ENCODE measurements around the gene DDX5. TPM values are rescaled to one million over a fixed set of nuclear protein-coding genes. Genes with fewer than 3 reads are reported as not detected.
A peak's percentile ranks its signal among the peaks of the same experiment; 100 is the strongest.

Gene DDX5
- total RNA-seq, 3 donors from 2014 or later (not counting 1 experiment from before 2014, with no cell fraction given), result 2,956 to 3,334 (median 3,276) TPM

DNA sequence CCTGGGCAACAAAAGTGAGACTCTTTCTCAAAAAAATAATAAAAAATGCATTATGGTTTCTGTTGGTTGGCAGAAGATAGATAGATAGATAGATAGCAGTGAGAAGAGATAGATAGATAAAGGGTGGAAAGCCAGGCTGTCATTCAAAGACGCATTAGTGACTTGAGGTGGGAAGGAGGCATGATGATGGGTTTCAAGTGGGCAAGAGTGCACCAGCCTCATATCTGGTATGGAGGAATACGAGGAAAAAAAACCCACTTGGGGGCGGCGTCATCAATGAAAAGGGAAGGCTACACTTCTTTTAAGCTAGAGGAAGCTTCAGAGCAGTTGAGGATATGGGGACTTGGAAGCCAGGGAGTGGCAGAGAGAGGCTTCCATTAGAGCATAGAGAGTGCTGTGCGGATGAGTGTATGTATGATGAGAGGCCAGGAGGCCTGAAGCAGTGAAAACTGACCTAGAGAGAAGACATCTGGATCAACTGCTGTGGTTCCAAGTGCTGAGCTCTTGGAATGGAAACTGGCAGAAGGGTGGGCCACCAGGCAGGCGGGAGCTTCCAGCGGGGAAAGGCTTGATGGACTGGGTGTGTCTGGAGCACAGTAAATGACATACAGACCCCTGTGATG is 32.5 kb upstream of the DDX5 start:
- Mint-ChIP-seq H3K4me3 (no peak overlapping the region), H3K36me3 (peaks cover 16% of the 10 kb centered on the region), H3K9me3 (no peaks in the 10 kb centered on the region), H3K27ac (peak overlapping the region; percentile 56 to 58), H3K27me3 (ENCODE audit: low read depth in 2 of 2) (no peaks in the 10 kb centered on the region), H3K4me1 (peaks cover 0 to 10% of the 10 kb centered on the region in 2 donors)
- no peaks in the 10 kb centered on the region for H3K9me3 ChIP-seq (ENCODE audit: control insufficient read depth, insufficient read depth, low read length)
- 96% methylated on average over 7 of the region's 7 CpGs for WGBS (ENCODE audit: insufficient coverage)
- H3K36me3 ChIP-seq (ENCODE audit: control insufficient read depth, insufficient read depth, low read length), result peaks cover 56% of the 10 kb centered on the region
- H3K4me3 ChIP-seq (ENCODE audit: low read length), result no peak overlapping the region
- H3K27me3 ChIP-seq (ENCODE audit: control insufficient read depth, insufficient read depth, low read length), result no peaks in the 10 kb centered on the region
- DNase-seq (no peak), ATAC-seq (no peak)
- H3K4me1 ChIP-seq (ENCODE audit: control insufficient read depth, insufficient read depth, low read length), result no peaks in the 10 kb centered on the region
- intact Hi-C loops (cut with micrococcal nuclease), result no loop called here
- TF ChIP-seq, protein P1, sequence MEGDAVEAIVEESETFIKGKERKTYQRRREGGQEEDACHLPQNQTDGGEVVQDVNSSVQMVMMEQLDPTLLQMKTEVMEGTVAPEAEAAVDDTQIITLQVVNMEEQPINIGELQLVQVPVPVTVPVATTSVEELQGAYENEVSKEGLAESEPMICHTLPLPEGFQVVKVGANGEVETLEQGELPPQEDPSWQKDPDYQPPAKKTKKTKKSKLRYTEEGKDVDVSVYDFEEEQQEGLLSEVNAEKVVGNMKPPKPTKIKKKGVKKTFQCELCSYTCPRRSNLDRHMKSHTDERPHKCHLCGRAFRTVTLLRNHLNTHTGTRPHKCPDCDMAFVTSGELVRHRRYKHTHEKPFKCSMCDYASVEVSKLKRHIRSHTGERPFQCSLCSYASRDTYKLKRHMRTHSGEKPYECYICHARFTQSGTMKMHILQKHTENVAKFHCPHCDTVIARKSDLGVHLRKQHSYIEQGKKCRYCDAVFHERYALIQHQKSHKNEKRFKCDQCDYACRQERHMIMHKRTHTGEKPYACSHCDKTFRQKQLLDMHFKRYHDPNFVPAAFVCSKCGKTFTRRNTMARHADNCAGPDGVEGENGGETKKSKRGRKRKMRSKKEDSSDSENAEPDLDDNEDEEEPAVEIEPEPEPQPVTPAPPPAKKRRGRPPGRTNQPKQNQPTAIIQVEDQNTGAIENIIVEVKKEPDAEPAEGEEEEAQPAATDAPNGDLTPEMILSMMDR (IDR thresholded peaks at IDR 0.05), result no peak
- no peak overlapping the region for H3K27ac ChIP-seq (ENCODE audit: low read length)

DNA sequence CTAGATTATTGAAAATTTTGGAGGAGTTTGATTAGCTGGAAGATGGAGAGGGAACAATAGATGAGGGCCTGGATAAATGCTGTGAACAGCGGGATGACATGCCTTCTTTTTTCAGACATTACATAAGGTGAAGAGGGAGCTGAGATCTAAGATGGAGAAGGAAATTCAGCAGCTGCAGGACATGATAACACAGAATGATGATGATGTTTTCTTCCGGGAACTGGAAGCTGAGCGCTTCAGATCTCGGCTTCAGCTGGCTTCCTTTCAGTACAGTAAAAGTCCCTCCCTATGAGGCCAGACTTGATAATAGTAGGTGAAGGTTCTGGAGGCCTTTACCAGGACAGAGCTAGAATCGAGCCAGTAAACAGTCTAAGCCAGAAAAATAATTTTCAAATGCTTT is 31.4 kb upstream of the DDX5 start:
- Mint-ChIP-seq H3K4me1 (peaks cover 0 to 10% of the 10 kb centered on the region in 2 donors), H3K9me3 (no peaks in the 10 kb centered on the region), H3K27ac (peak overlapping the region in 1 of 2 donors; percentile 59), H3K36me3 (peaks cover 22% of the 10 kb centered on the region), H3K27me3 (ENCODE audit: low read depth in 2 of 2) (no peaks in the 10 kb centered on the region), H3K4me3 (no peak overlapping the region)
- H3K27ac ChIP-seq (ENCODE audit: low read length), result no peak overlapping the region
- H3K36me3 ChIP-seq (ENCODE audit: control insufficient read depth, insufficient read depth, low read length), result peaks cover 63% of the 10 kb centered on the region
- H3K27me3 ChIP-seq (ENCODE audit: control insufficient read depth, insufficient read depth, low read length), result no peaks in the 10 kb centered on the region
- 94% methylated on average over 4 of the region's 5 CpGs for WGBS (ENCODE audit: insufficient coverage)
- intact Hi-C loops (cut with micrococcal nuclease), result no loop called here
- DNase-seq (no peak), ATAC-seq (no peak)
- H3K9me3 ChIP-seq (ENCODE audit: control insufficient read depth, insufficient read depth, low read length), result no peaks in the 10 kb centered on the region
- no peak overlapping the region for H3K4me3 ChIP-seq (ENCODE audit: low read length)
- TF ChIP-seq, protein P1 (IDR thresholded peaks at IDR 0.05), result no peak
- H3K4me1 ChIP-seq (ENCODE audit: control insufficient read depth, insufficient read depth, low read length), result no peaks in the 10 kb centered on the region

DNA sequence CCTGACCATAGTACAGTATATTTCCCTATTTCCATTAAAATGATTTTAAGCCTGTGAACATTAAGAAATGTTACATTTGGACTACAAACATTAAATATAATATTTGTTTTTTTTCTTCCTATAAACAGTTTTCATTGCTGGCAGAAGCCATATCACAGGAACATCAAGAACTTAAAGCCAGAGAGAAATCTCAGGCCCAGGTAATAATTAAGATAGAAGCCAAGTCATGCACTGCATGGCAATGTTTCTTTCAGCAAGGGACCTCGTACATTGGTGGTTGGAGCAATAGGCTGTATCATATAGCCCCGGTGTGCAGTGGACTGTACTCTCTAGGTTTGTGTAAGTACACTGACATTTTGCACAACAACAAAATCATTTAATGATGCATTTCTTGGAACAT is 30.8 kb upstream of the DDX5 start:
- Histone ChIP-seq H3K9me3 (ENCODE audit: control insufficient read depth, insufficient read depth, low read length) (no peaks in the 10 kb centered on the region), H3K4me1 (ENCODE audit: control insufficient read depth, insufficient read depth, low read length) (no peaks in the 10 kb centered on the region), H3K4me3 (ENCODE audit: low read length) (no peak overlapping the region), H3K27ac (ENCODE audit: low read length) (no peak overlapping the region), H3K36me3 (ENCODE audit: control insufficient read depth, insufficient read depth, low read length) (peaks cover 68% of the 10 kb centered on the region), H3K27me3 (ENCODE audit: control insufficient read depth, insufficient read depth, low read length) (no peaks in the 10 kb centered on the region)
- no peaks in the 10 kb centered on the region for H3K27me3 Mint-ChIP-seq (ENCODE audit: low read depth in 2 of 2)
- TF ChIP-seq, protein P1 (IDR thresholded peaks at IDR 0.05), result no peak
- ATAC-seq (no peak), DNase-seq (no peak)
- H3K36me3 Mint-ChIP-seq, result peaks cover 25% of the 10 kb centered on the region
- H3K4me1 Mint-ChIP-seq, result peaks cover 0 to 10% of the 10 kb centered on the region in 2 donors
- no peak overlapping the region for H3K4me3 Mint-ChIP-seq
- peak overlapping the region in 1 of 2 donors; percentile 59 for H3K27ac Mint-ChIP-seq
- intact Hi-C loops (cut with micrococcal nuclease), result no loop called here
- no peaks in the 10 kb centered on the region for H3K9me3 Mint-ChIP-seq
- 85% methylated on average over 2 of the region's 2 CpGs for WGBS (ENCODE audit: insufficient coverage)

DNA sequence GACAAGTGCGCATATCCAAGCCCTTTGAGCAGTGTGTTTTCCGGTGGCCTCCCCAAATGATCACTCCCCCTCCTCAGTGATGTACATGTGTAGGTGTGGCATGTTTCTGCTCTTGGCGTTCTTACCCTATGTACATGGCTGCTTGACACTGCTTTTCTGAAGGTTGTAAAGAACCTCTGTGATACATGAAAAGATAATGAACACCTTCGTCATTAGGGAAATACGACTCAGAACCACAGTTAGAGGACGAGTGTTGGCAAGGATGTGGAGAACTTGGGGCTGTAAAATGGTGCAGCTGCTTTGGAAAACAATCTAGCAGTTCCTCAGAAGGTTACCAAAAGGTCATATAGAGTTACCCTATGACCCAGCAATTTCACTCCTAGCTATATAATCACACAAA is 29.3 kb upstream of the DDX5 start:
- intact Hi-C loops (cut with micrococcal nuclease), result no loop called here
- no peaks in the 10 kb centered on the region for H3K9me3 ChIP-seq (ENCODE audit: control insufficient read depth, insufficient read depth, low read length)
- H3K4me1 ChIP-seq (ENCODE audit: control insufficient read depth, insufficient read depth, low read length), result no peaks in the 10 kb centered on the region
- Mint-ChIP-seq H3K4me3 (no peak overlapping the region), H3K36me3 (peaks cover 37% of the 10 kb centered on the region), H3K27ac (peak overlapping the region in 1 of 2 donors; percentile 15), H3K27me3 (ENCODE audit: low read depth in 2 of 2) (no peaks in the 10 kb centered on the region), H3K9me3 (no peaks in the 10 kb centered on the region), H3K4me1 (peaks cover 0 to 10% of the 10 kb centered on the region in 2 donors)
- no peak for ATAC-seq
- no peak overlapping the region for H3K4me3 ChIP-seq (ENCODE audit: low read length)
- no peaks in the 10 kb centered on the region for H3K27me3 ChIP-seq (ENCODE audit: control insufficient read depth, insufficient read depth, low read length)
- DNase-seq, result no peak
- TF ChIP-seq, protein P1 (IDR thresholded peaks at IDR 0.05), result no peak
- WGBS (ENCODE audit: insufficient coverage), result 95% methylated on average over 5 of the region's 6 CpGs
- peaks cover 77% of the 10 kb centered on the region for H3K36me3 ChIP-seq (ENCODE audit: control insufficient read depth, insufficient read depth, low read length)
- no peak overlapping the region for H3K27ac ChIP-seq (ENCODE audit: low read length)
